HG03060 (cell line): ENCODE data around the gene KCNQ1.

Source experiments
- ATAC-seq: cut with Tn5 transposase; IDR thresholded peaks from one replicate; pipeline ENCODE4 v1.9.1; 2021; ENCODE audit warnings: low read depth, moderate number of reproducible peaks; ENCODE audit not compliant: unreplicated experiment

The KCNQ1 gene

DNA sequence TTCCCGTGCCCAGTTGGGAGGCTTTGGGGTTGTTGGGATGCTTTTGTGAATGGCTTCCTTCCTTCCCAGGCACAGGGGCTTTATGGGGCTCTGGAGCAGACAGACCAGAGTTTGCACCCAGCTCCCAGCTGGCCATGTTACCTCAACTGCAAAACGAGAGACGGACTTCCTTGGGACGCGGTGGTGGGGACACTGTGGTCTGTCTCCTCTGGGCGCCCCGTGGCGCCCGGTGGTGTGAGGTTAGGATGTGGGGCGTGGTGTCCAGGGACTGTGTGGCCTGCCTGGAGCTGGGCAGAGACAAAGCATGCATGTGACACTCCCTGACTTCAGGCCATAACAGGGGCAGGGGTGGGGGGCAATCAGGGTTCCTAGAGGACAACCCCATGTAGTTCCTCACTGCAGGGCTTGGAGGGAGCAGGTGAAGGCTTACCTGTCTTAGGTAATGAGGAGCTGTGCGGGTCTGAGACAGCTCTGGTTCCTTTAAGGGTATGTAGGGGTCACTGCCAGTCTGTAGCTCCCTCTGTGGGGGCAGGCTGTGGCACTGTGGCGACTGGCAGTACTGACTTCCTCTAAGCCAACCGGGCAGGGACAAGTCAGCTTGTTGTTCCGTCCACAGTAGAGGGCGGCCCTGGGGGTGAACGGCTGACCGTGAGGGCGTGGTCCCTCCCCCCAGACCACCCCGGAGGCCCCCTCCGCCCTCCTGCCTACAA, 14.4 kb downstream of the KCNQ1 start:
- no peak for ATAC-seq

- ATAC-seq: no peak
Observed at GRCh38 chr11:2459796-2460531, 15.2 kb downstream of the KCNQ1 start.

GRCh38 chr11:2460540-2461252, 15.9 kb downstream of the KCNQ1 start:
- no peak for ATAC-seq

GRCh38 chr11:2461253-2461955, 16.6 kb downstream of the KCNQ1 start:
- ATAC-seq: no peak

DNA sequence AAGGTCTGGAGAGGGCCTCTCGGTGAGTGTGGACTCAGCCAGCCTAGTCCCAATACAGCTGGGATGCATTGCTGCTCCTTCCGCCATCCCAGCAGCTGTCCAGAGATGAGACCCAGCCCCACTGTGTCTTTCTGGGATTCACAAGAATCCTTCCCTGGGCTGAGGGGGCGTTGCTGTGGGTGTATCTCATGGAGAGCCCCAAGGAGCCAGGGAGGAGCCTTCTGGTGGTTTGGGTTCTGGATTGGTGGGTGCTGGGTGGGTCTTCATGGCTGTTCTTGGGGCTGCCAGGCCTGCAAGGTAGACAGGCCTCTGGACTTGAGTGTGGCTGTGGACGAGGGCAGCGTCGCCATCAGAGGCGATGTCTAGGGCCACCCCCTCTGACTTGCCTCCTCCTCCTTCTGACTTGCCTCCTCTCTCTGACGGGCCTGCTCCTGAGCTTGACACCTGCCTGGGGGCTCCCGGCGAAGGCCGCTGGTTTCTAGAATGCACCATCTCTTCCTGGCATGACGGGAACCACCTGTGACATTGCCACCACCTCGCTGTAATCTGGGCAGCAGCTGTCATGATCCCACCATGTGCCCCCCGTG, 17.2 kb downstream of the KCNQ1 start:
- no peak for ATAC-seq

DNA sequence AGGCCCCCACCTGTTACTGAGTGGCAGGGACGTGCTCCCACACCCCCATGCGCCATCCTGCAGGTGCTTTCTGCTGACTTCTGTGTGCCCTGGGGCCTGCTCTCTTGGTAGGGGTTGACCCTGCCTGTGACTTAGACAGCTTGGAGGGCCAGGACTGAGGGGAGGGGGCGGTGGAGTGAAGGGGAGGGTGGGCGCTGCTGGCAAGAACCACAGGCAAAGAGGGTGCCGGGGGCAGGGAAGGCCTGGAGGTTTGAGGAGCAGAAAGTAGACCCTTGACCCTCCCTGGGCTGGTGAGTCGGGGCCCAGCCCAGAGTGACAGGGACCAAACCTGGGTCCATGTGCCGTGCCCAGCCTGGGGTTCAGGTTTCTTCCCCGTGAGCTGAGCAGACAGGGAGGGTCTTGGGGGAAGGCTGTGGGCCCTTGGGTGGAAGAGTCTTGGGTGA, 17.8 kb downstream of the KCNQ1 start:
- ATAC-seq: no peak

DNA sequence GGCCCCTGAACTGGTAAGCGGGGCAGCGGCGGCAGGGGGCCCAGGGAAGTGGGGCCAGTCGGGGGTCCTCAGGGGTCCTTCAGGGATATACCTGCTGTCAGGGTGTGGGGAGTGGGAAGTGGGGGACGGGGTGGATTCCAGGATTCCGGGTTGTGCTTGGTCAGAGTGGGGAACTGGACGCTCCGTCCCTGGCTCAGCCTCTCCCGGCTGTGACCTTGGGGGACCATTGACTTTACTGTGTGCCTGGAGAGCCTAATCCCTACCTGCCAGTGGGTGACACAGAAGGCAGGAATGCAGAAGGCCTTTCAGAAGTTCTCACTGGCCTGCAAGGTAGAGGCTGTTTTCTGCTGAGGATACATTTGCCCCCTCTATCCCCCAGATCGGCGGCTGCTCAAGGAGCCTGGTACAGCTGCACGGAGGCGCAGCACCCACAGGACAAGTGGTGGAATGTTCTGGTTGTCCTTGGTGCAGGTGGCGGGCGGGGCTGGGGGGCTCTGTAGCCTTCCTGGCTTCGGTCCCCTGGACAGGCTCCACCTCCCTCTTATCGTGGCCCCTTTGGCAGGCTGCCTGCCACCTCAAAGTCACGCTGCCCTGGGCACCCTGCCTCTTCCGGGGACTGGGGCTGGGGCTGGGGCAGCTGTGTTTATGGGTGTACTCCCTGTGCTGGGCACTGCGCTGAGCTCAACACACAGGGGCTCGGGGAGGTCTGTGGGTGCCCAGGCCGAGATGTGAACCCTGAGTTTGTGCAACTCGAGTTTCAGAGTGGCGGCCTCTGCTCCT, 18.4 kb downstream of the KCNQ1 start:
- ATAC-seq: no peak

- no peak for ATAC-seq
Observed at GRCh38 chr11:2463766-2464277, 19.0 kb downstream of the KCNQ1 start.

DNA sequence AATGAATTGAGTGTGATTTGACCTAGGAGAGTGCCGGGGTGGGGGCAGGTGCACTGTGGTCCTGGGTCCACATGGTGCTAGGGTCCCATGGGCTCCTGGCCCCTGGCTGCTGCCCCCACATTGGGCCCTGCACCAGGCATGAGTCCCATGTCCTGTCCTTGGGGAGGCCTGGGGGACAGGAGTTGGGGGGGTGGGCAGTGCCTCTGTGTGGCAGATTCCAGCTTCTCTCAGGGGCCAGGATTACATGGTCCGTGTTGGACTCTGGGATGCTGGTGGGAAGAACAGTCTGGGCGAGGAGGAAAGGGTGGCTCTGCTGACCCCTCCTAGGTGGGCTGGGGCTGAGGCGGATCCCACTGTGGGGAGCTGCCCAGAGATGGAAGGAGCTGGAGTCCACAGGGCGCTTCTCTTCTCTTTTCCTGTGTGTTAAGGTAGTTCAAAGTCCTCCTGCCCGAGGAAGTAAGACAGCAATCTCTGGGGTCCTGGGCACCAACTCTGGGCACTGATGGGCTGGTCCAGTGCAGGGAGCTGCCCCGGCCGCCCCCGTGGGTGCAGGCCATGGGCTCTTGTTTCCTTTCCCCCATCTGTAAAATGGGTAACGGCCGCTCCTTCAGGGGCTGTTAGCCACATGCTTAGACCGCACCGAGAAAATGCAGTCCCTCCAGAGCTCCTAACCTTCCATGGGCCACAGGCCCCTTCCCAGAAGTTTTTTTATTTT, 19.8 kb downstream of the KCNQ1 start:
- no peak for ATAC-seq

DNA sequence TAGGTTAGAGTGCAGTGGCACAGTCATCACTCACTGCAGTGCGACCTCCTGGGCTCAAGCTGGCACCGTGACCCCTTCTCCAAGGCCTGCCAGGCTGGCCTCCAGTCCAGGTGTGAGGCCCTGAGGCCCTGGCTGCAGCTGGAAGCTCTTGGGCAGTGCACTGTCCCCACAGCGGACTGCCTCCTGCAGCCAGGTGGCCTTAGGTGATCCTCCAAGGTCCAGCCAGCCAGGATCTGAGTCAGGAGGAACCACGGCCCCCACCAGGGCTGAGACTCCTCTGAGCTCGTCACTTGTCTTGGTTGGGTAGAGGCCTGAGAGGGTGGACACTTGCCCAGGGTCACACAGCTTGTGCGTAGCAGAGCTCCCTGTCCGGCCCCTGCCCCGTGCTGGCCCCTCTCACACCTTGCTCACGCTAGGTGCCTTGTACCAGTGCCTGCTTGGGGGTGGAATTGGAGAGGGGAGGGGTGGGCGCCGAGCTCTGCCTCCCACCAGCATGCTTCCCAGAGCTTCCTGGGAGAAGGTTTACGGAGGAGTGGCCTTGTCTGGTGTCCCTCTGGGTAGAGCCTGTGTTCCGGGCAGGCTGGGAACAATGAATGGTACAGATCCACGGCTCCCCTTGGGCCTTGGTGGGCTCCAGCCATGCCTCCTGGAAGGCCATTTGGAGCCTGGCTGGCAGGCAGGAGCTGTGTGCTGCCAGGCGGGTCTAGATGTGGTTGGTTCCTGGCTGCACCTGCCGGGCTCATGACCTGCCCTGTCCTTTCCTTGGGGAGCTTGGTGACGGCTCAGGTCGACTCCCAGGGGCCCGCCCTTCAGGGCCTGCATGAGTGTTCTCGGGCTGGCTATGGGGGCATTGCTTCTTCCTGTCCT, 20.6 kb downstream of the KCNQ1 start:
- ATAC-seq: no peak

GRCh38 chr11:2466069-2466801, 21.4 kb downstream of the KCNQ1 start:
- no peak for ATAC-seq

DNA sequence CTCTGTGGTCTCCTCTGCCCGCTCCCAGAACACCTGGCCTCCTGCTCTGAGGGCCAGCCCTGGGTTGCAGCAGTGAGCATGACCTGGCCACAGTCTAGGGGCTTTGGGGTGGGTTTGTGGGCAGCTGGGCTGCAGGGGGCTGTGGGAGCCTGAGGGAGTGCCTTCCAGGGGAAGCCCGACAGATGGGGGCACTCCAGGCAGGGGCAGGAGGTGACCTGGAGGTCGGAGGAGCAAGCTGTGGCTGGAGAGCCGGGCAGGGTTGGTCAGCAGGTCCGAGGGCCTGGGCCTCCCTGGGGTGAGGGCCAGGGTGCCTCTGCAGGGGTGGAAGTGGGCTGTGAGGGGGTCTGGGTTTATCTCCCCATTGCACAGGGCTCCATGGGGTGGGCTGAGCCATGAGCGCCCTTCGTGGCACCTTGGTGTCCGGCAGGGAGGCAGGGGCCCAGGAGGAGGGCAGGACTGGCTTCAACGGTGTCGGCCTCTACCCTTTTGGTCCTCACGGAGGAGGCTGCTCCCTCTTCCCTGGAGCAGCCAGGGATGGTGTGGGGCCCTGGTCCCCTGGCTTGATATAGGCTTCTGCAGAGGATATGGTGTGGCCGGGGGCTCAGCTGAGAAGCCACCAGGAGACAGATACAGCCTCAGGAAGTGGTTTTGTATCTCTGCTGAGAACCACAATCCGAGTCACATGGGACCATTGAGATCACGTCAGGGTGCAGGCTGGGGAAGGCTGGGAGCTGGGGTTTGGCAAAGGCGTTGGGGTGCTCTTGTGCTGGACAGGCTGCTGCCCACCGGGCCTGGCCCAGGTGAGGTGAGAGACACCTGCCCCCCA, 22.3 kb downstream of the KCNQ1 start:
- peak; percentile 47 for ATAC-seq

DNA sequence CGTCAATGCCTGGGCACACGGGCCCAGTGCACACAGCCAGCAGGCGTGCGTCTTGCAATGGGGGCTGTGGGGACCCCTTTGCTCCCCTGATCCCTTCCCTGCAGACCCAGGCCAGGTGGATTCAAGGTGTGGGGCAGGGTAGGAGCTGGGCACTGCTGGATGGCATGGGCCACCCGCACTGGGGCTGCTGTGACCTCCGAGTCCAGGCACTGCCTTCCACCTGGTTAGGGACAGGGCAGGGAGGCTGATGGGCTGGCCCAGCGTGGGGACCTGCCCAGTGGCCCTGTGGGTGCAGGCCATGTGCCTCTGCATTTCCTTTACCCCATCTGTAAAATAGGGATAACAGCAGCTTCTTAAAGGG, 22.9 kb downstream of the KCNQ1 start:
- no peak for ATAC-seq

DNA sequence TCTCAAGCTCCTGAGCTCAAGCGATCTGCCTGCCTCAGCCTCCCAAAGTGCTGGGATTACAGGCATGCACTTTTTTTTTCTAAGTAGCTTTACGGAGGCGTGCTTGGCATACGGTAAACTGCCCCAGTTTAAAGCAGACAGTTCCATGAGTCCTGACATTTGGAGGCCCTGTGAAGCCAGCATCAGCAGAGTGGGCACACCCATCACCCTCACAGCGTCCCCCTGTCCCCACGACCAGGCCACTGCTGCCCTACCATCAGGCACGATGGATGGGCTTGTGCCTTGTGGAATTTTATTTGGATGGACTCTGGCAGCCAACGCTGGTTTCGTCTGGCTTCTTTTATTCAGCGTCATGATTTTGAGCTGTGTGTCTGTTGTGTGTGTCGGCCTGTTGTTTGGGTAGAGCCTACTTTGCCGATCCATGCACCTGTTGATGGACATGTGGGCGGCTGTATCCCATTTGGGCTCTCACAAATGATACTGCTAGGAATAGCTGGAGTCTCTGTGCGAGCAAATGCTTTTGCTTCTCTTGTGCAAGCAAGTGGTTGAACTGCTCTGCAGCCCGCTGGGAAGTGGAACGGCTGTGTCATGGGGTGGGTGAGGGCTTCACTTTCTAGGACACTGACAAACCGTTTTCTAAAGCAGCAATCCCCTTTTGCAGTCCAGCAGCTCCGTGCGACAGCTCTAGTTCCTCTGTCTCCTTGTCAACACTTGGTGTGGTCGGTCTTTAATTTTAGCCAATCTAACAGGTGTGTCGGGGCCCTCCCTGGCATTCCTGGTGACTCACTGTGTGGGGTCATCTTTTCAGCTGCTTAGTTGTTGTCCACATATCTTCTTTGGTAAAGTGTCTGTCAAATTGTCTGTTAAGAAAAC, 23.8 kb downstream of the KCNQ1 start:
- ATAC-seq: no peak

- no peak for ATAC-seq
Observed at GRCh38 chr11:2470495-2470894, 25.7 kb downstream of the KCNQ1 start.
